H9 (cell line): ENCODE data around the gene SNX11. TPM values are rescaled to one million over a fixed set of nuclear protein-coding genes. Genes with fewer than 3 reads are reported as not detected.

Source experiments
- DNase-seq: peaks from one replicate; pipeline ENCODE4 v3.0.0-alpha.2; 2017
- H2AFZ ChIP-seq: one replicate; pipeline ENCODE4 v1.6.1; 2013; ENCODE audit warnings: mild to moderate bottlenecking, low read length, control low read depth, moderate library complexity
- H2AK5ac ChIP-seq: 2 replicates; pipeline ENCODE4 v1.6.1; 2013; ENCODE audit warnings: low read length, control low read depth, mixed read lengths; ENCODE audit not compliant: insufficient read length
- H2BK120ac ChIP-seq: one replicate; pipeline ENCODE4 v1.6.1; 2013; ENCODE audit warnings: low read depth, mild to moderate bottlenecking, low read length, control low read depth, inconsistent platforms; ENCODE audit not compliant: poor library complexity, severe bottlenecking
- H2BK12ac ChIP-seq: 2 replicates; pipeline ENCODE4 v1.6.1; 2013; ENCODE audit warnings: low read length, control low read depth, mixed read lengths, low read depth; ENCODE audit not compliant: insufficient read length
- H2BK15ac ChIP-seq: 2 replicates; pipeline ENCODE4 v1.6.1; 2013; ENCODE audit warnings: low read depth, low read length, control low read depth
- H2BK20ac ChIP-seq: one replicate; pipeline ENCODE4 v1.6.1; 2013; ENCODE audit warnings: low read depth, mild to moderate bottlenecking, low read length, control low read depth, inconsistent platforms; ENCODE audit not compliant: poor library complexity, severe bottlenecking
- H2BK5ac ChIP-seq: 2 replicates; pipeline ENCODE4 v1.6.1; 2013; ENCODE audit warnings: low read length, control low read depth, mixed read lengths; ENCODE audit not compliant: insufficient read length
- H3K14ac ChIP-seq: 2 replicates; pipeline ENCODE4 v1.6.1; 2013; ENCODE audit warnings: low read length, control low read depth; ENCODE audit not compliant: insufficient read depth
- H3K18ac ChIP-seq: 2 replicates; pipeline ENCODE4 v1.6.1; 2013; ENCODE audit warnings: low read depth, mild to moderate bottlenecking, mixed read lengths, low read length, control low read depth; ENCODE audit not compliant: insufficient read length
- H3K23ac ChIP-seq: 2 replicates; pipeline ENCODE4 v1.6.1; 2013; ENCODE audit warnings: low read length, control low read depth, mixed read lengths, low read depth; ENCODE audit not compliant: insufficient read length
- H3K23me2 ChIP-seq: 2 replicates; pipeline ENCODE4 v1.6.1; 2013; ENCODE audit warnings: low read depth, mild to moderate bottlenecking, mixed read lengths, low read length, control low read depth; ENCODE audit not compliant: insufficient read length, poor library complexity, severe bottlenecking
- H3K27ac ChIP-seq: 2 replicates; pipeline ENCODE4 v1.5.1; 2013; ENCODE audit warnings: low read length, control low read depth, mixed read lengths, low read depth; ENCODE audit not compliant: insufficient read length
- H3K27me3 ChIP-seq: 2 replicates; pipeline ENCODE4 v1.6.1; 2013; ENCODE audit warnings: low read length, control low read depth, inconsistent platforms; ENCODE audit not compliant: insufficient read depth
- H3K4ac ChIP-seq: 2 replicates; pipeline ENCODE4 v1.6.1; 2013; ENCODE audit warnings: low read depth, mild to moderate bottlenecking, control low read depth, inconsistent platforms, low read length, moderate library complexity
- H3K4me1 ChIP-seq: 2 replicates; pipeline ENCODE4 v1.6.1; 2013; ENCODE audit warnings: low read length, control low read depth, inconsistent platforms; ENCODE audit not compliant: insufficient read depth
- H3K4me2 ChIP-seq: 2 replicates; pipeline ENCODE4 v1.6.1; 2013; ENCODE audit warnings: low read length, control low read depth, mixed read lengths; ENCODE audit not compliant: insufficient read length, insufficient read depth
- H3K56ac ChIP-seq: 2 replicates; pipeline ENCODE4 v1.6.1; 2013; ENCODE audit warnings: low read depth, mild to moderate bottlenecking, mixed read lengths, low read length, control low read depth; ENCODE audit not compliant: insufficient read length
- H3K79me1 ChIP-seq: 2 replicates; pipeline ENCODE4 v1.6.1; 2013; ENCODE audit warnings: low read depth, mild to moderate bottlenecking, moderate library complexity, low read length, control low read depth, inconsistent platforms; ENCODE audit not compliant: insufficient read depth, poor library complexity, severe bottlenecking
- H3K79me2 ChIP-seq: 2 replicates; pipeline ENCODE4 v1.6.1; 2013; ENCODE audit warnings: low read length, control low read depth, inconsistent platforms; ENCODE audit not compliant: insufficient read depth
- H3K9ac ChIP-seq: 2 replicates; pipeline ENCODE4 v1.6.1; 2013; ENCODE audit warnings: low read length, control low read depth, mixed read lengths; ENCODE audit not compliant: insufficient read length; ENCODE audit errors: extremely low read depth
- H3K9me3 ChIP-seq: one replicate; pipeline ENCODE4 v1.6.1; 2013; ENCODE audit warnings: low read depth, low read length, inconsistent platforms; ENCODE audit not compliant: control insufficient read depth
- H3T11ph ChIP-seq: one replicate; pipeline ENCODE4 v1.6.1; 2013; ENCODE audit warnings: mild to moderate bottlenecking, low read length, control low read depth, inconsistent platforms
- H4K20me1 ChIP-seq: one replicate; pipeline ENCODE4 v1.6.1; 2013; ENCODE audit not compliant: control insufficient read depth, insufficient read length, insufficient read depth
- H4K5ac ChIP-seq: 2 replicates; pipeline ENCODE4 v1.6.1; 2013; ENCODE audit warnings: low read depth, mild to moderate bottlenecking, mixed read lengths, low read length, control low read depth; ENCODE audit not compliant: insufficient read length
- H4K8ac ChIP-seq: replicated peaks from 2 replicates; pipeline ENCODE4 v1.6.1; 2013; ENCODE audit warnings: low read length, control low read depth, mixed read lengths, low read depth; ENCODE audit not compliant: insufficient read length
- H4K91ac ChIP-seq: 2 replicates; pipeline ENCODE4 v1.6.1; 2013; ENCODE audit warnings: low read depth, mild to moderate bottlenecking, moderate library complexity, mixed read lengths, low read length, control low read depth; ENCODE audit not compliant: insufficient read length
- H3K27ac Mint-ChIP-seq, 3 experiments: 2 replicates in 2 of 3; 3 replicates in 1 of 3; pipeline ENCODE4 v1.8.0; 2020 to 2021; ENCODE audit warnings: mixed read lengths in 3 of 3, mild to moderate bottlenecking in 1 of 3, moderate library complexity in 1 of 3
- H3K27me3 Mint-ChIP-seq: 2 replicates; pipeline ENCODE4 v1.8.0; 2021; ENCODE audit warnings: low read depth, mild to moderate bottlenecking, moderate library complexity, mixed read lengths
- H3K36me3 Mint-ChIP-seq, 3 experiments: 2 replicates in 2 of 3; 3 replicates in 1 of 3; pipeline ENCODE4 v1.8.0; 2020 to 2021; ENCODE audit warnings: low read depth in 3 of 3, mixed read lengths in 3 of 3; ENCODE audit not compliant: insufficient read depth in 1 of 3
- H3K4me1 Mint-ChIP-seq, 2 experiments: 2 replicates each; pipeline ENCODE4 v1.8.0; 2020; ENCODE audit warnings: mixed read lengths in 2 of 2
- H3K4me3 Mint-ChIP-seq, 2 experiments: 2 replicates in 1 of 2; 3 replicates in 1 of 2; pipeline ENCODE4 v1.8.0; 2020 to 2021; ENCODE audit warnings: mild to moderate bottlenecking in 2 of 2, mixed read lengths in 2 of 2, moderate library complexity in 1 of 2
- H3K9me3 Mint-ChIP-seq, 2 experiments: 2 replicates in 1 of 2; 3 replicates in 1 of 2; pipeline ENCODE4 v1.8.0; 2020; ENCODE audit warnings: mild to moderate bottlenecking in 2 of 2, mixed read lengths in 2 of 2, moderate library complexity in 1 of 2
- WGBS: extraction: QIAGEN DNeasy Blood & Tissue Kit; methylation state at CpG from one replicate; pipeline ENCODE4 v1.1.7; 2013; ENCODE audit warnings: missing lambda C conversion rate, low lambda C conversion rate, mixed read lengths; ENCODE audit not compliant: insufficient read length; ENCODE audit errors: extremely low coverage; 5-methylcytosine and 5-hydroxymethylcytosine counted together
- total RNA-seq: library from RNA; stranded (reverse); gene quantifications from 2 replicates; pipeline ENCODE4 v1.2.1, GENCODE V29; 2021
- TF ChIP-seq, protein P1 (sequence below): fragments of 200-600 bp; sonication (generic); conservative IDR thresholded peaks from 3 replicates; pipeline ENCODE4 v1.8.0; 2021; ENCODE audit warnings: antibody characterized with exemption, mild to moderate bottlenecking

SNX11 gene
- total RNA-seq, 1 experiment from 2014 or later: 20.0 TPM

- Histone ChIP-seq H3K23ac (no peak overlapping the region), H3K9me3 (no peaks in the 10 kb centered on the region), H3K4ac (no peak overlapping the region), H2BK5ac (no peak overlapping the region), H3K27me3 (peaks cover 5% of the 10 kb centered on the region), H2AFZ (no peak overlapping the region), H2AK5ac (no peak overlapping the region), H3K56ac (no peak overlapping the region), H2BK12ac (no peak overlapping the region), H4K91ac (no peak overlapping the region), H3K9ac (no peak overlapping the region), H4K20me1 (no peaks in the 10 kb centered on the region), H2BK20ac (no peak overlapping the region), H4K8ac (no peak overlapping the region), H3K27ac (no peak overlapping the region), H3K14ac (no peak overlapping the region), H3K4me1 (peaks cover 12% of the 10 kb centered on the region), H2BK120ac (no peak overlapping the region), H3K4me2 (no peak overlapping the region), H3K18ac (no peak overlapping the region), H3K79me2 (no peaks in the 10 kb centered on the region), H3T11ph (no peak overlapping the region), H3K23me2 (no peaks in the 10 kb centered on the region), H2BK15ac (no peak overlapping the region), H3K79me1 (no peaks in the 10 kb centered on the region), H4K5ac (no peak overlapping the region)
- no peaks in the 10 kb centered on the region; a peak in 1 of 7 replicates for H3K36me3 Mint-ChIP-seq
- H3K9me3 Mint-ChIP-seq: peaks cover 2% of the 10 kb centered on the region in 2 experiments; a peak in 2 of 5 replicates
- peaks cover 32% of the 10 kb centered on the region for H3K27me3 Mint-ChIP-seq
- DNase-seq: no peak
- peaks cover 46 to 52% of the 10 kb centered on the region in 2 experiments for H3K4me1 Mint-ChIP-seq
- WGBS: no CpG with 5 or more reads among the region's 5 CpGs
- H3K4me3 Mint-ChIP-seq: no peak overlapping the region
- H3K27ac Mint-ChIP-seq: no peak overlapping the region
- TF ChIP-seq, protein P1, sequence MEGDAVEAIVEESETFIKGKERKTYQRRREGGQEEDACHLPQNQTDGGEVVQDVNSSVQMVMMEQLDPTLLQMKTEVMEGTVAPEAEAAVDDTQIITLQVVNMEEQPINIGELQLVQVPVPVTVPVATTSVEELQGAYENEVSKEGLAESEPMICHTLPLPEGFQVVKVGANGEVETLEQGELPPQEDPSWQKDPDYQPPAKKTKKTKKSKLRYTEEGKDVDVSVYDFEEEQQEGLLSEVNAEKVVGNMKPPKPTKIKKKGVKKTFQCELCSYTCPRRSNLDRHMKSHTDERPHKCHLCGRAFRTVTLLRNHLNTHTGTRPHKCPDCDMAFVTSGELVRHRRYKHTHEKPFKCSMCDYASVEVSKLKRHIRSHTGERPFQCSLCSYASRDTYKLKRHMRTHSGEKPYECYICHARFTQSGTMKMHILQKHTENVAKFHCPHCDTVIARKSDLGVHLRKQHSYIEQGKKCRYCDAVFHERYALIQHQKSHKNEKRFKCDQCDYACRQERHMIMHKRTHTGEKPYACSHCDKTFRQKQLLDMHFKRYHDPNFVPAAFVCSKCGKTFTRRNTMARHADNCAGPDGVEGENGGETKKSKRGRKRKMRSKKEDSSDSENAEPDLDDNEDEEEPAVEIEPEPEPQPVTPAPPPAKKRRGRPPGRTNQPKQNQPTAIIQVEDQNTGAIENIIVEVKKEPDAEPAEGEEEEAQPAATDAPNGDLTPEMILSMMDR: no peak
These were observed 54.9 kb downstream of the SNX11 start for GRCh38 chr17:48162306-48162934.
